Keratinocyte (primary cell): ENCODE measurements around the gene CFAP46.
"Not testable (repeated sequence)": the region's sequence is repeated elsewhere in the genome, so short reads cannot be mapped to it uniquely, and the experiment has no call there.

Experiments
- EZH2 ChIP-seq: IDR thresholded peaks from one replicate; pipeline ENCODE4 v1.6.1; 2012; ENCODE audit warnings: inconsistent platforms, mild to moderate bottlenecking, low read length, moderate library complexity
- TF ChIP-seq, protein P1 (sequence below), 3 experiments: IDR thresholded peaks in 1 of 3; conservative IDR thresholded peaks in 1 of 3; optimal IDR thresholded peaks in 1 of 3; 2 replicates in 2 of 3; 3 replicates in 1 of 3; pipeline versions ENCODE3 to v1.5.1; 2011; ENCODE audit warnings: low read length in 3 of 3, mild to moderate bottlenecking in 3 of 3, moderate library complexity in 2 of 3, control low read depth in 1 of 3, inconsistent platforms in 1 of 3; ENCODE audit not compliant: insufficient read depth in 2 of 3; ENCODE audit errors: extremely low read depth in 1 of 3

DNA sequence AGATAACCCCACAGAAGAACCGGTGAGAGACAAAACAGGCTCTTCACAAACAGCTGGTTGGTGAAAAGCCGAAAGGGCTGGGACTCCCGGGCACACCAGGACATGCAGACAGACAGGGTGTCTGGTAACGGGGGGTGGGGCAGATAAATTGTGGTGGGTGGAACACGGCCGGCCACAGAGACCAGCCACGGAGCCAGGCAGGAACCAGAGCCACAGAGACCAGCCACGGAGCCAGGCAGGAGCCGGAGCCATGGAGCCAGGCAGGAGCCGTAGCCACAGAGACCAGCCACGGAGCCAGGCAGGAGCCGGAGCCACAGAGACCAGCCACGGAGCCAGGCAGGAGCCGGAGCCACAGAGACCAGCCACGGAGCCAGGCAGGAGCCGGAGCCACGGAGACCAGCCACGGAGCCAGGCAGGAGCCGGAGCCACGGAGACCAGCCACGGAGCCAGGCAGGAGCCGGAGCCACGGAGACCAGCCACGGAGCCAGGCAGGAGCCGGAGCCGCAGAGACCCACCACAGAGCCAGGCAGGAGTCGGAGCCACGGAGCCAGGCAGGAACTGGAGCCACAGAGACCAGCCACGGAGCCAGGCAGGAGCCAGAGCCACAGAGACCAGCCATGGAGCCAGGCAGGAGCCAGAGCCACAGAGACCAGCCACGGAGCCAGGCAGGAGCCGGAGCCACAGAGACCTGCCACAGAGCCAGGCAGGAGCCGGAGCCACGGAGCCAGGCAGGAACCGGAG lies 116.4 kb downstream of the CFAP46 start:
- TF ChIP-seq, protein P1, sequence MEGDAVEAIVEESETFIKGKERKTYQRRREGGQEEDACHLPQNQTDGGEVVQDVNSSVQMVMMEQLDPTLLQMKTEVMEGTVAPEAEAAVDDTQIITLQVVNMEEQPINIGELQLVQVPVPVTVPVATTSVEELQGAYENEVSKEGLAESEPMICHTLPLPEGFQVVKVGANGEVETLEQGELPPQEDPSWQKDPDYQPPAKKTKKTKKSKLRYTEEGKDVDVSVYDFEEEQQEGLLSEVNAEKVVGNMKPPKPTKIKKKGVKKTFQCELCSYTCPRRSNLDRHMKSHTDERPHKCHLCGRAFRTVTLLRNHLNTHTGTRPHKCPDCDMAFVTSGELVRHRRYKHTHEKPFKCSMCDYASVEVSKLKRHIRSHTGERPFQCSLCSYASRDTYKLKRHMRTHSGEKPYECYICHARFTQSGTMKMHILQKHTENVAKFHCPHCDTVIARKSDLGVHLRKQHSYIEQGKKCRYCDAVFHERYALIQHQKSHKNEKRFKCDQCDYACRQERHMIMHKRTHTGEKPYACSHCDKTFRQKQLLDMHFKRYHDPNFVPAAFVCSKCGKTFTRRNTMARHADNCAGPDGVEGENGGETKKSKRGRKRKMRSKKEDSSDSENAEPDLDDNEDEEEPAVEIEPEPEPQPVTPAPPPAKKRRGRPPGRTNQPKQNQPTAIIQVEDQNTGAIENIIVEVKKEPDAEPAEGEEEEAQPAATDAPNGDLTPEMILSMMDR (optimal IDR thresholded peaks at IDR 0.05 in 1 of 3, IDR thresholded peaks at IDR 0.05 in 1 of 3, conservative IDR thresholded peaks at IDR 0.05 in 1 of 3; ENCODE audit: extremely low read depth in 1 of 3, insufficient read depth in 2 of 3, low read length in 3 of 3) = not testable (repeated sequence)
- not testable (repeated sequence) for TF ChIP-seq EZH2
